Measurements from ENCODE around the gene TMEFF2. TPM values are rescaled to one million over a fixed set of nuclear protein-coding genes. Genes with fewer than 3 reads are reported as not detected.

Gene TMEFF2
- total RNA-seq, 1 donor from 2014 or later: 0.16 TPM

GRCh38 chr2:191957996-191958860, 236.5 kb downstream of the TMEFF2 start:
- Histone ChIP-seq H3K27ac (replicated peaks) (no peak overlapping the region), H3K36me3 (no peaks in the 10 kb centered on the region), H3K27me3 (ENCODE audit: low read depth) (no peaks in the 10 kb centered on the region), H3K4me3 (no peak overlapping the region), H3K9me3 (replicated peaks) (no peaks in the 10 kb centered on the region), H3K4me1 (peaks cover 25% of the 10 kb centered on the region)
- TF ChIP-seq CTCF (IDR thresholded peaks at IDR 0.05; ENCODE audit: borderline replicate concordance): no peak
- intact Hi-C loops (cut with micrococcal nuclease): no loop called here
- no peak for DNase-seq

GRCh38 chr2:191954451-191954850, 240.3 kb downstream of the TMEFF2 start:
- peaks cover 21% of the 10 kb centered on the region for H3K4me1 ChIP-seq
- no peak for TF ChIP-seq CTCF (IDR thresholded peaks at IDR 0.05; ENCODE audit: borderline replicate concordance)
- H3K36me3 ChIP-seq: no peaks in the 10 kb centered on the region
- DNase-seq: no peak
- intact Hi-C loops (cut with micrococcal nuclease): no loop called here
- no peaks in the 10 kb centered on the region for H3K9me3 ChIP-seq (replicated peaks)
- no peaks in the 10 kb centered on the region for H3K27me3 ChIP-seq (ENCODE audit: low read depth)
- no peak overlapping the region for H3K27ac ChIP-seq (replicated peaks)
- H3K4me3 ChIP-seq: no peak overlapping the region

- Histone ChIP-seq H3K4me3 (no peak overlapping the region), H3K27me3 (ENCODE audit: low read depth) (no peaks in the 10 kb centered on the region), H3K4me1 (peaks cover 8% of the 10 kb centered on the region), H3K27ac (replicated peaks) (no peak overlapping the region), H3K36me3 (no peaks in the 10 kb centered on the region), H3K9me3 (replicated peaks) (no peaks in the 10 kb centered on the region)
- no peak for TF ChIP-seq CTCF (IDR thresholded peaks at IDR 0.05; ENCODE audit: borderline replicate concordance)
- intact Hi-C loops (cut with micrococcal nuclease): no loop called here
- DNase-seq: no peak
These were observed 242.0 kb downstream of the TMEFF2 start for GRCh38 chr2:191952515-191953270.

GRCh38 chr2:191951832-191952231, 242.9 kb downstream of the TMEFF2 start:
- intact Hi-C loops (cut with micrococcal nuclease): no loop called here
- Histone ChIP-seq H3K4me3 (no peak overlapping the region), H3K27me3 (ENCODE audit: low read depth) (no peaks in the 10 kb centered on the region), H3K4me1 (peaks cover 8% of the 10 kb centered on the region), H3K9me3 (replicated peaks) (no peaks in the 10 kb centered on the region), H3K27ac (replicated peaks) (no peak overlapping the region), H3K36me3 (no peaks in the 10 kb centered on the region)
- no peak for TF ChIP-seq CTCF (IDR thresholded peaks at IDR 0.05; ENCODE audit: borderline replicate concordance)
- DNase-seq: no peak

GRCh38 chr2:191951376-191951775, 243.4 kb downstream of the TMEFF2 start:
- Histone ChIP-seq H3K4me1 (peaks cover 8% of the 10 kb centered on the region), H3K9me3 (replicated peaks) (no peaks in the 10 kb centered on the region), H3K27me3 (ENCODE audit: low read depth) (no peaks in the 10 kb centered on the region), H3K4me3 (no peak overlapping the region), H3K27ac (replicated peaks) (no peak overlapping the region), H3K36me3 (no peaks in the 10 kb centered on the region)
- intact Hi-C loops (cut with micrococcal nuclease): no loop called here
- DNase-seq: no peak
- TF ChIP-seq CTCF (IDR thresholded peaks at IDR 0.05; ENCODE audit: borderline replicate concordance): no peak
